Measurements from ENCODE around the gene PDXK. TPM values are rescaled to one million over a fixed set of nuclear protein-coding genes. Genes with fewer than 3 reads are reported as not detected.

The PDXK gene
- total and polyA plus RNA-seq, 9 of the 15 experiments (the other 6 are each of a cell fraction or from before 2014, with no cell fraction given): 5.6 to 162 (median 76.5) TPM

DNA sequence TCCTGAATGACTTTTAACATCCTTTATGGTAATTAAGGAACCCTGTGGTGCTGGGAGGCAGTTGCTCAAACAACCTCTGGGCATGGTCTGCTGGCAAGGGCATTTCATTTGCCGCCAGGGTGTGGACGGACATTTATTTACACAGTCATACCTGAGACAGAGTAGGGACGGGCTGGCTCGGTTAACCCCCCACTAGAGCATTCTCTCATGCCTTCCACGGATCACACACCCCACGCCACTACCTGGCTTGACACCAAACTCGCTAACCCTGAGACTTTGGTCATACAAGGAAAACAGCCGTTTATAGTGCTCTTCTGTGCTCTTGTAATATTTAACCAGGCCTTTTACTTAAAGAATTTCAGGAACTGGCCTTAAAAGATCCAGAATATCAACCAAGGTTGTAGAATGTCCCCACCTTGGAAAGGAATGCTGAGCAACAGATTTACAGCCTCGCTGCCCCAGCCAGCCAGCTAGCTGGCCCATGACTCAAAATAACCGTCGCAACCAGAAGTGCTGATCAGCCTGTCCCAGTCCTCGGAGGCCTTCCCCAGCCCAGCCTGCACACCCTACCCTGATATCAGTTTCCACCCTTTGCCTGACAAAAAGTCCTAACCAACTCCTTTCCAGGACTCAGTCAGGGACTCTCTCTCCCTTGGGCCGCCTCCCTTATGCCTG lies 6.5 kb upstream of the PDXK start (continued):
- TF ChIP-seq KLF1 (tag; IDR thresholded peaks at IDR 0.05) (peak; percentile 68), KDM4B (IDR thresholded peaks at IDR 0.05; ENCODE audit: borderline replicate concordance in 2 of 2, low read depth in 1 of 2) (0 out of 4 replicates have a peak, but pooled peaks of 1 of the 2 experiments have one; percentile 8), BACH1 (tag; IDR thresholded peaks at IDR 0.05) (no peak), ZNF384 (IDR thresholded peaks at IDR 0.05; ENCODE audit: low read depth, low read length) (no peak), PTBP1 (IDR thresholded peaks at IDR 0.05; ENCODE audit: low read depth, low read length) (no peak), PCBP1 (IDR thresholded peaks at IDR 0.05; ENCODE audit: low read depth, low read length, poor library complexity, severe bottlenecking) (no peak), STAT5A (IDR thresholded peaks at IDR 0.05; ENCODE audit: borderline replicate concordance, low read length) (no peak), CBFA2T3 (IDR thresholded peaks at IDR 0.05) (peak; percentile 59), POLR3A (IDR thresholded peaks at IDR 0.05; ENCODE audit: borderline replicate concordance, extremely low read depth, insufficient read depth, insufficient read length) (no peak), RBBP5 (IDR thresholded peaks at IDR 0.05; ENCODE audit: borderline replicate concordance, insufficient read depth, low read length, poor library complexity, severe bottlenecking) (no peak), NCOA4 (IDR thresholded peaks at IDR 0.05; ENCODE audit: partially characterized antibody) (no peak), PRMT5 (CRISPR knock-in tag; IDR thresholded peaks at IDR 0.05) (no peak), KHSRP (IDR thresholded peaks at IDR 0.05) (no peak), HNRNPL (IDR thresholded peaks at IDR 0.05; ENCODE audit: low read depth, low read length) (no peak), RCOR1 (IDR thresholded peaks at IDR 0.05; ENCODE audit: borderline replicate concordance in 1 of 2, low read depth in 2 of 2, low read length in 2 of 2) (0 out of 4 replicates have a peak, but pooled peaks of 1 of the 2 experiments have one; percentile 31), TAL1 (IDR thresholded peaks at IDR 0.05) (no peak), ARID2 (IDR thresholded peaks at IDR 0.05) (no peak), PHF20 (IDR thresholded peaks at IDR 0.05; ENCODE audit: partially characterized antibody) (no peak), HCFC1 (IDR thresholded peaks at IDR 0.05; ENCODE audit: low read depth, low read length) (no peak), SIRT6 (IDR thresholded peaks at IDR 0.05; ENCODE audit: low read depth, low read length) (no peak), ETV5 (CRISPR knock-in tag; IDR thresholded peaks at IDR 0.05; ENCODE audit: low read depth) (no peak), TAF7 (tag; IDR thresholded peaks at IDR 0.05) (no peak), HLTF (IDR thresholded peaks at IDR 0.05) (no peak)
- TF ChIP-seq, protein P1, sequence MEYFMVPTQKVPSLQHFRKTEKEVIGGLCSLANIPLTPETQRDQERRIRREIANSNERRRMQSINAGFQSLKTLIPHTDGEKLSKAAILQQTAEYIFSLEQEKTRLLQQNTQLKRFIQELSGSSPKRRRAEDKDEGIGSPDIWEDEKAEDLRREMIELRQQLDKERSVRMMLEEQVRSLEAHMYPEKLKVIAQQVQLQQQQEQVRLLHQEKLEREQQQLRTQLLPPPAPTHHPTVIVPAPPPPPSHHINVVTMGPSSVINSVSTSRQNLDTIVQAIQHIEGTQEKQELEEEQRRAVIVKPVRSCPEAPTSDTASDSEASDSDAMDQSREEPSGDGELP (CRISPR knock-in tag; IDR thresholded peaks at IDR 0.05; ENCODE audit: borderline replicate concordance): 0 out of 2 replicates have a peak, but pooled peaks have one; percentile 15
- TF ChIP-seq, protein P2, sequence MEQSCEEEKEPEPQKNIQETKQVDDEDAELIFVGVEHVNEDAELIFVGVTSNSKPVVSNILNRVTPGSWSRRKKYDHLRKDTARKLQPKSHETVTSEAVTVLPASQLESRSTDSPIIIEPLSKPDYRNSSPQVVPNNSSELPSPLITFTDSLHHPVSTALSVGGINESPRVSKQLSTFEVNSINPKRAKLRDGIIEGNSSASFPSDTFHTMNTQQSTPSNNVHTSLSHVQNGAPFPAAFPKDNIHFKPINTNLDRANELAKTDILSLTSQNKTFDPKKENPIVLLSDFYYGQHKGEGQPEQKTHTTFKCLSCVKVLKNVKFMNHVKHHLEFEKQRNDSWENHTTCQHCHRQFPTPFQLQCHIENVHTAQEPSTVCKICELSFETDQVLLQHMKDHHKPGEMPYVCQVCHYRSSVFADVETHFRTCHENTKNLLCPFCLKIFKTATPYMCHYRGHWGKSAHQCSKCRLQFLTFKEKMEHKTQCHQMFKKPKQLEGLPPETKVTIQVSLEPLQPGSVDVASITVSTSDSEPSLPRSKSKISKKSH (CRISPR knock-in tag; IDR thresholded peaks at IDR 0.05): no peak
- TF ChIP-seq, protein P3, sequence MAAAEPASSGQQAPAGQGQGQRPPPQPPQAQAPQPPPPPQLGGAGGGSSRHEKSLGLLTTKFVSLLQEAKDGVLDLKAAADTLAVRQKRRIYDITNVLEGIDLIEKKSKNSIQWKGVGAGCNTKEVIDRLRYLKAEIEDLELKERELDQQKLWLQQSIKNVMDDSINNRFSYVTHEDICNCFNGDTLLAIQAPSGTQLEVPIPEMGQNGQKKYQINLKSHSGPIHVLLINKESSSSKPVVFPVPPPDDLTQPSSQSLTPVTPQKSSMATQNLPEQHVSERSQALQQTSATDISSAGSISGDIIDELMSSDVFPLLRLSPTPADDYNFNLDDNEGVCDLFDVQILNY (CRISPR knock-in tag; IDR thresholded peaks at IDR 0.05): no peak

Data from K562 (cell line).